Keratinocyte (primary cell): ENCODE measurements around the gene LST1.

Experiments used
- CTCF ChIP-seq, 3 experiments: IDR thresholded peaks in 1 of 3; conservative IDR thresholded peaks in 1 of 3; optimal IDR thresholded peaks in 1 of 3; 2 replicates in 2 of 3; 3 replicates in 1 of 3; pipeline versions ENCODE3 to v1.5.1; 2011; ENCODE audit warnings: low read length in 3 of 3, mild to moderate bottlenecking in 3 of 3, moderate library complexity in 2 of 3, control low read depth in 1 of 3, inconsistent platforms in 1 of 3; ENCODE audit not compliant: insufficient read depth in 2 of 3; ENCODE audit errors: extremely low read depth in 1 of 3
- EZH2 ChIP-seq: IDR thresholded peaks from one replicate; pipeline ENCODE4 v1.6.1; 2012; ENCODE audit warnings: inconsistent platforms, mild to moderate bottlenecking, low read length, moderate library complexity

- TF ChIP-seq CTCF (optimal IDR thresholded peaks at IDR 0.05 in 1 of 3, IDR thresholded peaks at IDR 0.05 in 1 of 3, conservative IDR thresholded peaks at IDR 0.05 in 1 of 3; ENCODE audit: extremely low read depth in 1 of 3, insufficient read depth in 2 of 3, low read length in 3 of 3) (no peak), EZH2 (no peak)
Observed at GRCh38 chr6:31576897-31577578, 9.0 kb upstream of the LST1 start.
